H1 (cell line): ENCODE results near the gene SNX19. TPM values are rescaled to one million over a fixed set of nuclear protein-coding genes. Genes with fewer than 3 reads are reported as not detected.

Source experiments
- CTCF ChIA-PET: fragments of 300-600 bp; sonication (Branson Sonifier 250); formaldehyde crosslinking; loops from one replicate; lab custom pipeline; 2021; ENCODE audit not compliant: partially characterized antibody; lab: Charles Lee
- POLR2A ChIA-PET: fragments of 300-600 bp; sonication (Branson Sonifier 250); formaldehyde crosslinking; loops from one replicate; lab custom pipeline; 2021; ENCODE audit warnings: inconsistent platforms; ENCODE audit not compliant: partially characterized antibody; lab: Charles Lee
- DNase-seq, 2 experiments: peaks; one replicate each; pipeline versions ENCODE4 v3.0.0 to v3.0.0-alpha.2; 2010 to 2022; ENCODE audit warnings: low spot score in 2 of 2, low read depth in 1 of 2, mixed read lengths in 1 of 2
- FAIRE-seq: peaks from 2 replicates; lab custom pipeline; 2011; peaks lifted over from hg19 to GRCh38; lab: Jason Lieb, UNC
- H2AFZ ChIP-seq: 2 replicates; pipeline ENCODE4 v1.8.1; 2012; ENCODE audit warnings: low read length, inconsistent platforms
- H2AK5ac ChIP-seq: 2 replicates; pipeline ENCODE4 v1.6.1; 2013; ENCODE audit warnings: low read depth, low read length
- H2BK120ac ChIP-seq: replicated peaks from 2 replicates; pipeline ENCODE3; 2013; ENCODE audit warnings: low read depth, low read length, inconsistent platforms
- H2BK12ac ChIP-seq: 2 replicates; pipeline ENCODE4 v1.6.1; 2013; ENCODE audit warnings: low read depth, low read length
- H2BK15ac ChIP-seq: 2 replicates; pipeline ENCODE4 v1.6.1; 2013; ENCODE audit warnings: low read length
- H2BK20ac ChIP-seq: 2 replicates; pipeline ENCODE4 v1.6.1; 2013; ENCODE audit warnings: low read length
- H2BK5ac ChIP-seq: 2 replicates; pipeline ENCODE4 v1.6.1; 2013; ENCODE audit warnings: low read depth, low read length
- H3K14ac ChIP-seq: 2 replicates; pipeline ENCODE4 v1.6.1; 2013; ENCODE audit warnings: inconsistent platforms; ENCODE audit not compliant: insufficient read length
- H3K18ac ChIP-seq: 2 replicates; pipeline ENCODE4 v1.6.1; 2013; ENCODE audit warnings: low read length; ENCODE audit errors: extremely low read depth
- H3K23ac ChIP-seq: 2 replicates; pipeline ENCODE4 v1.6.1; 2013; ENCODE audit warnings: inconsistent platforms; ENCODE audit not compliant: insufficient read length
- H3K23me2 ChIP-seq: 2 replicates; pipeline ENCODE4 v1.6.1; 2013; ENCODE audit warnings: low read depth, low read length
- H3K27ac ChIP-seq: 2 replicates; pipeline ENCODE4 v1.6.1; 2011; ENCODE audit warnings: low read depth, low read length, inconsistent platforms
- H3K27me3 ChIP-seq, 4 experiments: replicated peaks in 1 of 4; 1 replicate in 1 of 4; 2 replicates in 3 of 4; pipeline versions ENCODE4 v1.6.1 to v1.8.1; 2011 to 2013; ENCODE audit warnings: low read length in 3 of 4, mild to moderate bottlenecking in 3 of 4, inconsistent platforms in 2 of 4, mixed read lengths in 2 of 4, moderate library complexity in 1 of 4; ENCODE audit not compliant: control insufficient read depth in 3 of 4, insufficient read depth in 3 of 4; ENCODE audit errors: extremely low read depth in 1 of 4
- H3K36me3 ChIP-seq, 4 experiments: 2 replicates each; pipeline versions ENCODE4 v1.6.1 to v1.8.1; 2011 to 2013; ENCODE audit warnings: mild to moderate bottlenecking in 4 of 4, low read length in 3 of 4, moderate library complexity in 2 of 4, control low read depth in 1 of 4, inconsistent platforms in 1 of 4; ENCODE audit not compliant: insufficient read depth in 4 of 4, control insufficient read depth in 2 of 4
- H3K4ac ChIP-seq: replicated peaks from 2 replicates; pipeline ENCODE3; 2013; ENCODE audit warnings: low read length, low read depth, mixed read lengths, inconsistent platforms; ENCODE audit not compliant: insufficient read length
- H3K4me1 ChIP-seq, 4 experiments: replicated peaks in 1 of 4; 1 replicate in 1 of 4; 2 replicates in 3 of 4; pipeline versions ENCODE4 v1.6.1 to v1.8.1; 2011 to 2013; ENCODE audit warnings: low read length in 3 of 4, inconsistent platforms in 2 of 4, mixed read lengths in 1 of 4; ENCODE audit not compliant: insufficient read depth in 4 of 4, control insufficient read depth in 3 of 4
- H3K4me2 ChIP-seq, 2 experiments: 2 replicates each; pipeline versions ENCODE4 v1.6.1 to v1.8.1; 2011 to 2013; ENCODE audit warnings: low read depth in 2 of 2, low read length in 2 of 2, control low read depth in 1 of 2, inconsistent platforms in 1 of 2, mild to moderate bottlenecking in 1 of 2; ENCODE audit not compliant: insufficient read depth in 1 of 2
- H3K4me3 ChIP-seq, 4 experiments: fragments of 200-600, 300-600 bp in 1 of 4; sonication (generic), shearing (Covaris generic), sonication (Bioruptor Twin) in 1 of 4; 2 replicates each; pipeline versions ENCODE4 v1.5.1 to v1.8.1; 2011 to 2016; ENCODE audit warnings: low read length in 4 of 4, low read depth in 3 of 4, control low read depth in 2 of 4, inconsistent platforms in 2 of 4, mild to moderate bottlenecking in 2 of 4, mixed read lengths in 1 of 4, moderate library complexity in 1 of 4; ENCODE audit not compliant: insufficient read depth in 2 of 4; ENCODE audit errors: extremely low read depth in 1 of 4
- H3K56ac ChIP-seq: replicated peaks from 2 replicates; pipeline ENCODE3; 2013; ENCODE audit warnings: low read depth, mild to moderate bottlenecking, mixed read lengths, low read length, inconsistent platforms; ENCODE audit not compliant: insufficient read length
- H3K79me1 ChIP-seq: 2 replicates; pipeline ENCODE4 v1.6.1; 2013; ENCODE audit warnings: low read depth, low read length, control low read depth
- H3K79me2 ChIP-seq, 2 experiments: 2 replicates each; pipeline versions ENCODE4 v1.6.1 to v1.8.1; 2012 to 2013; ENCODE audit warnings: low read length in 2 of 2, mild to moderate bottlenecking in 2 of 2, inconsistent platforms in 1 of 2; ENCODE audit not compliant: insufficient read depth in 2 of 2, control insufficient read depth in 1 of 2
- H3K9ac ChIP-seq, 4 experiments: replicated peaks in 1 of 4; 1 replicate in 1 of 4; 2 replicates in 3 of 4; pipeline versions ENCODE4 v1.6.1 to v1.8.1; 2011 to 2013; ENCODE audit warnings: low read depth in 3 of 4, low read length in 3 of 4, control low read depth in 2 of 4, mild to moderate bottlenecking in 2 of 4, moderate library complexity in 2 of 4, inconsistent platforms in 1 of 4; ENCODE audit errors: extremely low read depth in 1 of 4
- H3K9me3 ChIP-seq, 2 experiments: 2 replicates each; pipeline versions ENCODE4 v1.6.1 to v1.8.1; 2012 to 2013; ENCODE audit warnings: mild to moderate bottlenecking in 2 of 2, moderate library complexity in 2 of 2, control low read depth in 1 of 2, inconsistent platforms in 1 of 2, low read depth in 1 of 2, low read length in 1 of 2, mixed read lengths in 1 of 2; ENCODE audit not compliant: insufficient read depth in 2 of 2
- H4K20me1 ChIP-seq, 2 experiments: replicated peaks in 1 of 2; 2 replicates each; pipeline versions ENCODE3 to v1.8.1; 2011 to 2013; ENCODE audit warnings: inconsistent platforms in 2 of 2, low read length in 2 of 2, mild to moderate bottlenecking in 1 of 2; ENCODE audit not compliant: insufficient read depth in 2 of 2, control insufficient read depth in 1 of 2
- H4K5ac ChIP-seq: 2 replicates; pipeline ENCODE4 v1.6.1; 2013; ENCODE audit warnings: low read length, low read depth, mixed read lengths, inconsistent platforms; ENCODE audit not compliant: insufficient read length
- H4K8ac ChIP-seq: 2 replicates; pipeline ENCODE4 v1.8.0; 2013; ENCODE audit warnings: mild to moderate bottlenecking, moderate library complexity, low read length, inconsistent platforms; ENCODE audit not compliant: insufficient read depth; ENCODE audit errors: extremely low read depth
- H4K91ac ChIP-seq: replicated peaks from 2 replicates; pipeline ENCODE3; 2013; ENCODE audit warnings: low read length, mixed read lengths, inconsistent platforms; ENCODE audit not compliant: insufficient read length
- BACH1 ChIP-seq: IDR thresholded peaks from 2 replicates; pipeline ENCODE4 v1.6.1; 2012; ENCODE audit warnings: low read length, improper control_type of control experiment
- BCL11A ChIP-seq, 2 experiments: IDR thresholded peaks; one replicate each; pipeline ENCODE4 v1.6.1; 2011; ENCODE audit warnings: low read depth in 2 of 2, low read length in 2 of 2, mild to moderate bottlenecking in 2 of 2
- CTBP2 ChIP-seq: IDR thresholded peaks from 2 replicates; pipeline ENCODE4 v1.7.0; 2011; ENCODE audit warnings: borderline replicate concordance, mild to moderate bottlenecking, moderate library complexity, mixed read lengths, low read length; ENCODE audit not compliant: insufficient read depth, insufficient read length
- HDAC2 ChIP-seq, 2 experiments: fragments of 300-600 bp in 1 of 2; sonication (generic) in 1 of 2; IDR thresholded peaks; 2 replicates each; pipeline ENCODE4 v1.6.1; 2011 to 2012; ENCODE audit warnings: low read depth in 2 of 2, low read length in 2 of 2, mild to moderate bottlenecking in 2 of 2, moderate library complexity in 2 of 2, borderline replicate concordance in 1 of 2, inconsistent platforms in 1 of 2
- POU5F1 ChIP-seq: IDR thresholded peaks from 2 replicates; pipeline ENCODE4 v1.6.1; 2011; ENCODE audit warnings: low read depth, mild to moderate bottlenecking, low read length, moderate library complexity
- SIX5 ChIP-seq: IDR thresholded peaks from 2 replicates; pipeline ENCODE4 v1.6.1; 2011; ENCODE audit warnings: mild to moderate bottlenecking, low read depth, low read length
- SRF ChIP-seq: IDR thresholded peaks from 2 replicates; pipeline ENCODE4 v1.6.1; 2011; ENCODE audit warnings: mild to moderate bottlenecking, low read depth, low read length, moderate library complexity
- TBP ChIP-seq: IDR thresholded peaks from 2 replicates; pipeline ENCODE4 v1.6.1; 2011; ENCODE audit warnings: low read depth, low read length, improper control_type of control experiment
- TCF12 ChIP-seq: IDR thresholded peaks from 2 replicates; pipeline ENCODE4 v1.6.1; 2011; ENCODE audit warnings: low read depth, mild to moderate bottlenecking, low read length
- ZNF274 ChIP-seq: IDR thresholded peaks from 2 replicates; pipeline ENCODE4 v1.7.0; 2012; ENCODE audit warnings: low read length, borderline replicate concordance; ENCODE audit errors: extremely low read depth
- WGBS, 2 experiments: shearing (Covaris generic) in 1 of 2; methylation state at CpG; one replicate each; pipeline versions ENCODE4 v1.1.6 to v1.1.7; 2013 to 2015; ENCODE audit warnings: low lambda C conversion rate in 2 of 2, mixed read lengths in 2 of 2, inconsistent platforms in 1 of 2, low coverage in 1 of 2, missing lambda C conversion rate in 1 of 2; ENCODE audit not compliant: insufficient replicate concordance in 2 of 2, insufficient coverage in 1 of 2, insufficient read length in 1 of 2; ENCODE audit errors: extremely low coverage in 1 of 2, missing lambda C conversion rate in 1 of 2; 5-methylcytosine and 5-hydroxymethylcytosine counted together
- polyA plus RNA-seq, 7 experiments: library from polyadenylated mRNA; depleted of rRNA in 3 of 7; stranded (reverse) in 5 of 7; unstranded in 2 of 7; fragments of >200 nt in 5 of 7; fragments of 200-250 nt in 2 of 7; gene quantifications; 1 replicate in 5 of 7; 2 replicates in 1 of 7; 4 replicates in 1 of 7; pipeline versions ENCODE4 v1.2.1 to v1.2.3, GENCODE V29; 2011 to 2013; ENCODE audit warnings: missing spikeins in 2 of 7, mixed read lengths in 2 of 7
- total RNA-seq: library from RNA; stranded (reverse); fragmentation: NEBNext Ultra II Directional; extraction: Animal tissue kit (Norgen Biotek cat#: 25700); gene quantifications from 2 replicates; pipeline ENCODE4 v1.2.1, GENCODE V29; 2021
- TF ChIP-seq, protein P1 (sequence below): IDR thresholded peaks from 2 replicates; pipeline ENCODE4 v1.6.1; 2012; ENCODE audit warnings: inconsistent platforms

SNX19 gene
- total and polyA plus RNA-seq, 2 of the 8 experiments (the other 6 are each of a cell fraction or from before 2014, with no cell fraction given): 15.0 to 25.2 TPM

DNA sequence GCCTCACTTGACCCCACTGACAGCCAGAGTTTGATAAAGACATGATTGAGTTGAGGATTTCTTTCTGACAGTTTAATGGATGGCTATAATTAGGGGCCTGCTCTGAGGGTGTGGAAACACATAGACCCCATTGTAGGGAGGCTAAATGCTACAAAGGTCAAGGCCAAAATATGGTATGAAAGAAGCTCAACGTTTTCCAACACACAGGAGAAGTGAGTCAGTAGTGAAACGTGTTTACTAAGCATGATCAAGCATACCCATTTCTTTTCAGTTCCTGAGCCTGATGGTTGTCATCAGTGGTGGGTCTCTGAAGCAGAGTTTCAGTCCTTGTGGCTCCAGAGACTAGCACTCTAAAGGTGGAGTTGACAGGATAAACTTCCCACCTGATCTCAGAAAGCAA is 69.7 kb downstream of the SNX19 start:
- Histone ChIP-seq H3K56ac (no peak overlapping the region), H4K91ac (no peak overlapping the region), H3K4me1 (peaks cover 0 to 3% (median 0%) of the 10 kb centered on the region in 4 experiments; a peak in 2 of 7 replicates), H2BK15ac (no peak overlapping the region), H2AFZ (no peak overlapping the region), H3K27ac (no peak overlapping the region), H3K14ac (no peak overlapping the region), H4K5ac (no peak overlapping the region), H2BK5ac (no peak overlapping the region), H3K79me2 (no peaks in the 10 kb centered on the region), H2BK20ac (no peak overlapping the region), H3K9ac (no peak overlapping the region), H3K23ac (no peak overlapping the region), H3K23me2 (no peaks in the 10 kb centered on the region), H3K79me1 (no peaks in the 10 kb centered on the region; the same call in 1 of the 2 replicates), H2BK120ac (no peak overlapping the region), H3K18ac (no peak overlapping the region)
- WGBS, 2 experiments: 71% methylated on average over 2 of the region's 2 CpGs; no CpG with 5 or more reads in 1 of the 2 experiments
- TF ChIP-seq SIX5 (no peak), HDAC2 (IDR thresholded peaks at IDR 0.05; ENCODE audit: borderline replicate concordance in 1 of 2, low read depth in 2 of 2, low read length in 2 of 2) (no peak), POU5F1 (no peak), TCF12 (no peak), ZNF274 (no peak), BCL11A (IDR thresholded peaks at IDR 0.05; ENCODE audit: low read depth in 2 of 2, low read length in 2 of 2) (no peak), SRF (no peak), CTBP2 (no peak), TBP (no peak), BACH1 (no peak)
- TF ChIP-seq, protein P1, sequence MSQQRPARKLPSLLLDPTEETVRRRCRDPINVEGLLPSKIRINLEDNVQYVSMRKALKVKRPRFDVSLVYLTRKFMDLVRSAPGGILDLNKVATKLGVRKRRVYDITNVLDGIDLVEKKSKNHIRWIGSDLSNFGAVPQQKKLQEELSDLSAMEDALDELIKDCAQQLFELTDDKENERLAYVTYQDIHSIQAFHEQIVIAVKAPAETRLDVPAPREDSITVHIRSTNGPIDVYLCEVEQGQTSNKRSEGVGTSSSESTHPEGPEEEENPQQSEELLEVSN: no peak
- TF ChIP-seq, all 59 proteins: peak for 0
- Histone ChIP-seq H3K9me3 (no peaks in the 10 kb centered on the region), H3K36me3 (no peaks in the 10 kb centered on the region), H3K4ac (no peak overlapping the region), H3K4me2 (no peak overlapping the region), H2BK12ac (no peak overlapping the region), H3K4me3 (no peak overlapping the region), H4K8ac (no peak overlapping the region), H2AK5ac (no peak overlapping the region), H3K27me3 (peaks cover 0 to 1% (median 0%) of the 10 kb centered on the region in 4 experiments; a peak in 2 of 7 replicates), H4K20me1 (no peaks in the 10 kb centered on the region)
- DNase-seq (no peak), FAIRE-seq (no peak)
- POLR2A ChIA-PET: no interaction called here
- CTCF ChIA-PET: interaction anchor here (1.3 to 2.2 kb wide), 2 partner anchors 9 to 412 kb away, joined by 3 to 6 read pairs; no protein-coding TSS in a partner anchor
